Kidney capillary endothelial cell (primary cell): Measurements from ENCODE around the gene SLC35A2.

ENCODE experiments used
- DNase-seq: peaks from one replicate; pipeline ENCODE4 v3.0.0-alpha.2; 2018; ENCODE audit warnings: low spot score

The SLC35A2 gene

GRCh38 chrX:48911412-48912182 lies at the start of gene SLC35A2:
SLC35A2 (minus strand) TSS chrX:48911646; CDS start chrX:48911636, 10 bp downstream.
- DNase-seq, result peak; percentile 20

DNA sequence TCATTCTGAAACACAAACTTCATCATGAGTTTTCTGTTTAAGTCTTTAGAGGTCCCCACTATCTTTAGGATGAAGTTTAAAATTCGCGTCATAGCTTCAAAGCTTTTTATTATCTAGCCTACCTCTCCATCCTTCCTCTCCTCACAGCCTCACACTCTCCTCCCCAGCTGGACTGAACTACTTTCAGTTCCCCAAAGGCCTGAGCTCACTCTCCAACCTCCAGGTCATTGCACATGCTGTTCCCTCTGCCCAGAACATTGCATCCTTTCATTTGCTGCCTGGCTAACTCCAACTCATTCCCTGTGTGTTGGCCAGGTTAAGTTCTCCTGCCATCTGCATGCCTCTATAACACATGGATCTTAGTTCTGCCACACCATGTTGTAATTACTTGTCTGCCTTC lies 48.8 kb upstream of the SLC35A2 start:
- DNase-seq, result no peak

- peak; percentile 14 for DNase-seq
These were observed 47.2 kb upstream of the SLC35A2 start for GRCh38 chrX:48958635-48959094.

- peak; percentile 83 for DNase-seq
These were observed 46.6 kb upstream of the SLC35A2 start for GRCh38 chrX:48957827-48958634.

DNA sequence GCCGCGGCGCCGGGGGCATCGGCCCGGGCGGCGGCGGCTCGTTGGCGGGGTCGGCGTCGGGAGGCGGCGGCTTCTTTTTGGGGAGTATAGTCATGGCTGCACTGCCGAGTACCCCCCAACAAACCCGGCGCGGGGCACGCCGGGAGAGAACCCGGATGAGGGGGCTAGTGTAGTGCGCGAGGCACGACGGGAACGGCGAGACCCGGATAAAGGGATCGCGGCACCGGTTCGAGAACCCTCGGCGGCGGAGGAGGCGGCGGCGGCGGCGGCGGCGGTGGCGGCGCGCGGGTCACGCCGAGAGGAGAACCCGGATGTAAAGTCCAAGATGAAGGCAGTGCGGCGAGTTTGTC lies 46.0 kb upstream of the SLC35A2 start, which contains the start of gene OTUD5:
OTUD5 (minus strand) TSS at position 131 of the 350 bp plus-strand sequence; CDS start at position 94, 37 bp downstream.
- DNase-seq, result no peak

- no peak for DNase-seq
These were observed 45.4 kb upstream of the SLC35A2 start for GRCh38 chrX:48956728-48957414.

DNA sequence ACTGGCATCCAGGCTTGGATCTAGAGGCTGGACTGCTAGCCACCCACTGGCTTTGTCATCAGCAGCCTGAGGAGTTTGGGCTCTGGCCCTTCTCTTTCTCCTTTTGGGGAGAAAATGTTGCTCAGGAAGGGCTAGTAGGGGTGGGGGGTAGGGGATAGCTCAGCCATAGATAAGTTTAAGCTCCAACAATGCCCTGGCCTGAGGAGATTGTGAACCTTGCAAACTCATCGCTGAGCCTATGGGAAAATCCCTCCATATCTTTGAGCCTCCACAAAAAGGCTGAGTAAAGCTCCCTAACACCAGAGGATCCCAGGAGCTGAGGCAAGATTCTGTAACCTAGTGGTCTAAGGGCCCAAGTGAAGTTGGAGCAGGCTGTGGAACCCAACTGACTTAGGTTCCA lies 37.1 kb upstream of the SLC35A2 start:
- DNase-seq, result no peak

DNA sequence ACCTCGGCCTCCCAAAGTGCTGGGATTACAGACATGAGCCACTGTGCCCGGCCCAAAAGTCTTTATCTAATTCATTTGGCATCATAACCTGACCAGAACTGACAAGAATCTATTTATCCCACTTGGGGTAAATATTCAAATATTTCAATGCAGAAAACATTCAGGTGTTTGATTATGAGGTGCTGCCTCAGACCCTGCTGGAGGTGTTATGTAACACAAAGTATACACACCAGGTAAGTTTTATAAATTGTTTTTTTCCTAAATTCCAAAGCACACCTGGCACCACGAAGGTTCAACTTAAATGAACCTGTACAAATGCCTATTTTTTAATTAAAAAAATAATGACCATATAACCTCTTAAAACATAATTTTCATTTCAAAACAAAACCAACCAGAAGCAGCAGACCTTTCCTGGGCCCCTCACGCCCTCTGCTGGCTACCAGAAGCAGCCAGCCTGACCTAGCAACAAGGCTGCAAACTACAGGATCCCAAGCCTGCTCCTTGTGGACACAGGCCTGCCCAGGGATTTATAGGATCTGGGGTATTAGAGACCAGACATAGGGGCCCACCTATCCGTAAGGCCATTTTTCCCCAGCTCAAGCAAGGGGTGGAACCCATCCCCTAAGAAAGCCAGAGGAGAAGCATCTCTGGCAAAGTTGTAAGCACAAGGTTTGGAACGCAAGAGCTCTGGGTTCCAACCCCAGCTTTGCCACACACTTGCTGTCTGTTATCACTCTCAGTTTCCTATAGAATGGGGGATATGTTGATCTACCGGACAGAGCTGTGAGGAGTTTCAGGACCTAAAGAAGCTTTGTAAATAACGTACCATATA lies 34.3 kb upstream of the SLC35A2 start:
- peak; percentile 44 for DNase-seq

DNA sequence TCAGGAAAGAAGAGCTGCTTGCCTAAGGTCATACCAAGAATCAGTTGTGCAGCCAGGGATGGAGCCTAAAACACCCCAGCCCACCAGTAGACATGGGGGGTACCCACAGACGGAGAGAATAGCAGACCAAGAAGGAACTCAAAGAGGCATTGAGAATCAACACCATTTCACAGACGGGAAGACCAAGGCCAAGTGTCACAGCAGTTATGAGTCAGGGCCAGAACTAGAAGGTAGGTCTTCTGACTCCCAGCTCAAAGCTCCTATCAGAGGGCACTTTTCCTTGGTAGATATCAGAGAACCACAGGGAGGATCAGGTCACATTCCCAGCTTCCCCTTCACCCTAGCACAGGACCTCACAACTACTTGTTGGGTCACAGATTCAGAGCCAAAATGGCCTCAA lies 31.4 kb upstream of the SLC35A2 start:
- DNase-seq, result no peak

DNA sequence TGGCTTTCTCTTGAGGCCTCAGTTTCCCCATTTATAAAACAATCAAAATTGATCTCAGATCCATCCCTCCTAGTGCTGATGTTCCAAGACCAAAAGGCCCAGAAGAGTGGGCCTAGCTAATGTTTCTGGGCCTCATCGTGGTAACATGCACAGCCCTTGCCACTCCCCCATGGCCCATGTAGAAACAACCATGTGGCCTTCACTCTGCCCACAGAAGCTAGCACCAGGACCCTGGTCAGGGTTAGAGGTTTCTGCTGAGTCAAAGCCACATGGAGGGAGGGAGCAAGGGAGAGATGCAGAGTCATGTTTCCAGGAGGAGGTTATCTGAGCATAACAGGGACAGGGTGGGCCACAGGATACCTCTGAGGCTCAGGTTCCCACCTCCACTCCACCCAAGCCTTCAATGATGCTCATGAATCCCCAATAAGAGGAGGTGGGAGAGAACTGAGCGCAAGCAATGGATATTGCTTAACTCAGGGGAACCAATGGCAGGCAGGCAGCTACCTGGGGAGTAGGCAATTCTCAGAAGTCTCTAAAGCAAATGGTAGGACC lies 29.0 kb upstream of the SLC35A2 start:
- no peak for DNase-seq

GRCh38 chrX:48939524-48940228 lies 28.2 kb upstream of the SLC35A2 start:
- DNase-seq, result no peak

DNA sequence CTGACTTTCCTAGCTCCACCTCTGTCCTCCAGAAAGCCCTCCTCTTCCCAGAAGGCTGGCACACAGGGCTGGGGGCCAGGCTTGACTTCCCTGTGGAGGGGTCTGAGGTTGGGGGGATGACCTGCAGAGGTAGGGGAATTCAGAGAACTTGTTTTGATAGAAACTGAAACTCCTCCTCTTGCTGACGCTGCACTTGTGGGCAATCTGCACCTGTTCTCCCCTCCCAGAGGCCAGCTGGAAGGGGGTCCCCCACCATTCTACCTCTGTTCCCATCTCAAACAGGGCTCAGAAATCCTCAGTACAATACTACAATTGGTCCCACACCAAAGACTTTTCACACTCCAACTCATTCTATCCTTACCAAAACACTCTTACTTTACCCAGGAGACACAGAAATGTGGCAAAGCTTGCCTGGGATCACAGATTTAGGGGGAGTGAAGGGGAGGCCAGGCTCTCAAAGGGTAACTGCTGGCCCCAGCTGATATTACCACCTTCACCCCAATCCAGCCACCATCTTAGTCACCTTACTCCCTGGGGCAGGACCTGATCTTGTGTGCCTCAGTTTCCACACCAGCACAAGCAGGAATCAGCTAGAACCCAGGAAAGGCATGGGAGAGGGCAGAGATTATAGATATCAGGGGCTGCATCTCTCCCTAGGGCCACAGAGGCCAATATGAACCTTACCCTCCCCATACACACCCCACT lies 27.4 kb upstream of the SLC35A2 start:
- DNase-seq, result no peak

- DNase-seq, result no peak
These were observed 25.8 kb upstream of the SLC35A2 start for GRCh38 chrX:48937054-48937907.

DNA sequence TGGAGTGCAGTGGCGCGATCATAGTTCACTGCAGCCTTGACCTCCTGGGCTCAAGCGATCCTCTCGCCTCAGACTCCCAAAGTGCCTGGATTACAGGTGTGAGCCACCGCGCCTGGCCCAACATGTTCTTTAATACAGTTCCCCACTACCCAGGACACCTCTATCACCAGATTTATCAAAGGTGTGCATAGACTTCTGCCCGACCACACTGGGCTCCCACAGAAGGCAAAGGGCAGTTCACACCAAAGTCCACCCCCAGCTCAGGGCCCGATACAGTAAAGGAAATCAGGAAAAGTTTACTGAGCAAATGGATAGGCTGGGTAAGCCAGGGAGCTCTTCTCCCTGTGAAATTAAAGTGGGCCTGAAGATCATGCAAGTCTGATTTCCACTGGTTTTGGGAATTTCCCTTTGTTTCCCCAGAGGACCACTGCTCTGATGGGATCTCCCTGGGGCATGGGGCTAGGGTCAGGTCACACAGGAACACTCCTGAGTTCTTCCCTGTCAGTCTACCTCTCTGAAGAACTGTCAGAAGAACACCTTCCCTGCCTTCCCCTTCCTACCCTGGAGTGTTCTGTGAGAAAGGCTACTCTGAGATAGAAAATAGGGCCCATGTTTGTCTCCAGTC lies 25.1 kb upstream of the SLC35A2 start:
- no peak for DNase-seq

DNA sequence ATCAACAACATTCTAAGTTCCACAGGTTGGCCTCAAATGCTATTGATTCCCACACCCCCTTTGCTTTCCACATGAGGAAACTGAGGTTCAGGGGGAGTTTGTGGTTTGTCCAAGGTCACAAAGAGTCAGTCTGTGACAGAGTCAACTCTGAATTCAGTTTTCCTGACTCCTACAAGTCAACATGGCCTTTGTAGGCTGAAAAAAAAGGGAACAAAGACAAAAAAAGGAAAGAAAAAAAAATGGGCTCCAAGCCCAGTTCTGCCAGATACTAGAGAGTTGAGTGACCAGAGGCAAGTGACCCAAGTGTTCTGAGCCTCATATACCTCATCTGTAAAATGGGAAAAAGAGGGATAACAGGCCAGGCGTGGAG lies 23.8 kb upstream of the SLC35A2 start:
- no peak for DNase-seq

- DNase-seq, result no peak
These were observed 23.3 kb upstream of the SLC35A2 start for GRCh38 chrX:48934581-48935300.

GRCh38 chrX:48933757-48934156 lies 22.3 kb upstream of the SLC35A2 start:
- DNase-seq, result no peak
